ENCODE measurements around the gene RARRES2. TPM values are rescaled to one million over a fixed set of nuclear protein-coding genes. Genes with fewer than 3 reads are reported as not detected.

The RARRES2 gene
- total RNA-seq, 1 donor from 2014 or later, result 305 TPM

DNA sequence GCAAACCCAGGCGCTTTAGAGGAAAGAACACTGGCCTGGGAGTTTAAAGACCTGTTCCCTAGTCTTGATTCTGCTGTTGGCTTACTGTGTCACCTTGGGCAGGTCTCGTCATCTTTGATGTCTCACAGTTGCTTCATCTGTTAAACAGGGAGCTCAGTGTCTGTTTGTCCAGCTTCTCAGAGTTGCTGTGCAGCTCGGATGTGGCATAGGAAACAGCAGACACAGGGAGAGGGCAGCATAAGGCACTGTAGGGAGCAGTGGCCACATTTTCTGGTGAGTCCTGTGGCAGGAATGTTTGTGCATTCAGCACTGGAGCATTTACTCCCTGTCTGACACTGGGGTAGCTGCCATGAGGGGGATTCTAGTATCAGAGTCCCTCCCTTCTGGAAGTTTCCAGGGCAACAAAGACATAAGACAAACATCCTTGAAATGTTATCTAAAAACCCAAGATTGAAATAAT, 29.2 kb upstream of the RARRES2 start:
- intact Hi-C loops (cut with DNase I), result no loop called here
- Histone ChIP-seq H3K4me1 (peaks cover 54% of the 10 kb centered on the region), H3K27me3 (no peaks in the 10 kb centered on the region), H3K9me3 (no peaks in the 10 kb centered on the region), H3K4me3 (peak overlapping the region in 1 of 2 donors; percentile 83), H3K36me3 (peaks cover 0 to 22% of the 10 kb centered on the region in 2 donors), H3K27ac (no peak overlapping the region)
- TF ChIP-seq, protein P1, sequence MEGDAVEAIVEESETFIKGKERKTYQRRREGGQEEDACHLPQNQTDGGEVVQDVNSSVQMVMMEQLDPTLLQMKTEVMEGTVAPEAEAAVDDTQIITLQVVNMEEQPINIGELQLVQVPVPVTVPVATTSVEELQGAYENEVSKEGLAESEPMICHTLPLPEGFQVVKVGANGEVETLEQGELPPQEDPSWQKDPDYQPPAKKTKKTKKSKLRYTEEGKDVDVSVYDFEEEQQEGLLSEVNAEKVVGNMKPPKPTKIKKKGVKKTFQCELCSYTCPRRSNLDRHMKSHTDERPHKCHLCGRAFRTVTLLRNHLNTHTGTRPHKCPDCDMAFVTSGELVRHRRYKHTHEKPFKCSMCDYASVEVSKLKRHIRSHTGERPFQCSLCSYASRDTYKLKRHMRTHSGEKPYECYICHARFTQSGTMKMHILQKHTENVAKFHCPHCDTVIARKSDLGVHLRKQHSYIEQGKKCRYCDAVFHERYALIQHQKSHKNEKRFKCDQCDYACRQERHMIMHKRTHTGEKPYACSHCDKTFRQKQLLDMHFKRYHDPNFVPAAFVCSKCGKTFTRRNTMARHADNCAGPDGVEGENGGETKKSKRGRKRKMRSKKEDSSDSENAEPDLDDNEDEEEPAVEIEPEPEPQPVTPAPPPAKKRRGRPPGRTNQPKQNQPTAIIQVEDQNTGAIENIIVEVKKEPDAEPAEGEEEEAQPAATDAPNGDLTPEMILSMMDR (IDR thresholded peaks at IDR 0.05), result no peak
- no peak for TF ChIP-seq POLR2A (IDR thresholded peaks at IDR 0.05)
- TF ChIP-seq POLR2AphosphoS5 (IDR thresholded peaks at IDR 0.05; ENCODE audit: insufficient read depth in 1 of 2, low read depth in 1 of 2), result no peak
- no peak for DNase-seq (ENCODE audit: extremely low spot score in 2 of 2)

DNA sequence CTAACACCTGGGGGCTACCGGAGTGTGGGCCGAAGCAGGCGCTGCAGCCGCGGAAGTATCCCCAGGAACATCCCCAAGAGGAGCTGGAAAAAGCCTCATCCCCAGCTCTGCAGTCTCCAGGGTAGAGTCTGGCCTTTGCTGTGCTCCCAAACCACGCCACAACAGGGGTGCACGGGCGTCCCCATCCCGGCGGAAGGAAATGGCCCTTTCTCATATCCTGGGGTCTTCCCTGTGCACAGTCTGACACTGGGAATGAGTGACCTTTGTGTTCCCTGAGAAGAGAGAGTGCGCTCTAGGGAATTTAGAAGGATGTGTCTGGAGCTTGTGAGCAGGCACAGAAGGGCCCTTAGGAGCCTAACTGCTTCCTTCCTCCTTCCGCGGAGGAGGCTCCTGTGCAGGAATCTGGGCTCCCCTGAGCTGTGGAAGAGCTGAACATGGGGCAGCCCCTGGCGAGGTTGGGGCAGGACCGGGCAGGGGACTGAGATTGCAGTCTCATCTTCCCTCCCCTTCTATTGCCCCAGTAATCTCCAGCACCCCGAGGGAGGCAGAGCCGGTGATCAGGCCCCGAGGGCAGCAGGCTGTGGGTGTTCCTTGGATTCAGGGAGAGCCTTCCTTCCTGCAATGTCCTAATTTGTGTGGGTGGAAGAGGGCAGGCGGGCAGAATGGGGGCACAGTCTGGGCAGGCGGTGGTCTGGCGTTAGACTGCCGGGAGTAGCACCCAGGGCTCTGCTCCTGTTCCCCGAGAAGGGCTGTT, 28.5 kb upstream of the RARRES2 start:
- intact Hi-C loops (cut with DNase I), result no loop called here
- H3K27ac ChIP-seq, result peak overlapping the region; percentile 94
- H3K4me3 ChIP-seq, result peak overlapping the region; percentile 83 to 86
- H3K27me3 ChIP-seq, result no peaks in the 10 kb centered on the region
- DNase-seq (ENCODE audit: extremely low spot score in 2 of 2), result no peak
- H3K9me3 ChIP-seq, result no peaks in the 10 kb centered on the region
- H3K36me3 ChIP-seq, result peaks cover 0 to 22% of the 10 kb centered on the region in 2 donors
- no peak for TF ChIP-seq POLR2AphosphoS5 (IDR thresholded peaks at IDR 0.05; ENCODE audit: insufficient read depth in 1 of 2, low read depth in 1 of 2)
- no peak for TF ChIP-seq POLR2A (IDR thresholded peaks at IDR 0.05)
- TF ChIP-seq, protein P1 (IDR thresholded peaks at IDR 0.05), result no peak
- H3K4me1 ChIP-seq, result peaks cover 54% of the 10 kb centered on the region

GRCh38 chr7:150368884-150369747, 27.7 kb upstream of the RARRES2 start:
- DNase-seq (ENCODE audit: extremely low spot score in 2 of 2), result no peak
- H3K27me3 ChIP-seq, result no peaks in the 10 kb centered on the region
- H3K36me3 ChIP-seq, result peaks cover 0 to 22% of the 10 kb centered on the region in 2 donors
- peaks cover 54% of the 10 kb centered on the region for H3K4me1 ChIP-seq
- H3K9me3 ChIP-seq, result no peaks in the 10 kb centered on the region
- H3K27ac ChIP-seq, result peak overlapping the region; percentile 94
- peak overlapping the region; percentile 83 to 86 for H3K4me3 ChIP-seq
- intact Hi-C loops (cut with DNase I), result no loop called here
- TF ChIP-seq POLR2AphosphoS5 (IDR thresholded peaks at IDR 0.05; ENCODE audit: insufficient read depth in 1 of 2, low read depth in 1 of 2), result peak in 1 of 2 donors; percentile 20
- TF ChIP-seq, protein P1 (IDR thresholded peaks at IDR 0.05), result no peak

GRCh38 chr7:150368096-150368883, 26.9 kb upstream of the RARRES2 start, which contains the start of gene REPIN1:
REPIN1 (plus strand) TSS chr7:150368822; CDS start chr7:150369712, 890 bp downstream.
- peak within 1 kb of the TSS; percentile 94 for H3K27ac ChIP-seq
- intact Hi-C loops (cut with DNase I), result no loop called here
- peaks cover 0 to 22% of the 10 kb centered on the region in 2 donors for H3K36me3 ChIP-seq
- peak within 1 kb of the TSS; percentile 83 to 86 for H3K4me3 ChIP-seq
- no peaks in the 10 kb centered on the region for H3K27me3 ChIP-seq
- H3K4me1 ChIP-seq, result peaks cover 46% of the 10 kb centered on the region
- H3K9me3 ChIP-seq, result no peaks in the 10 kb centered on the region
- TF ChIP-seq, protein P1 (IDR thresholded peaks at IDR 0.05), result no peak
- TF ChIP-seq POLR2A (IDR thresholded peaks at IDR 0.05) (peak in 1 of 2 donors; percentile 56), POLR2AphosphoS5 (IDR thresholded peaks at IDR 0.05; ENCODE audit: insufficient read depth in 1 of 2, low read depth in 1 of 2) (peak in 1 of 2 donors; percentile 62)
- DNase-seq (ENCODE audit: extremely low spot score in 2 of 2), result no peak

All from vagina (tissue), 2 donors.